GM18519 (cell line): ENCODE results near the gene PKIG.
"Not testable (repeated sequence)": the region's sequence is repeated elsewhere in the genome, so short reads cannot be mapped to it uniquely, and the experiment has no call there.

Experiments used
- ATAC-seq: cut with Tn5 transposase; IDR thresholded peaks from one replicate; pipeline ENCODE4 v1.9.1; 2021; ENCODE audit warnings: mild to moderate bottlenecking, moderate library complexity; ENCODE audit not compliant: unreplicated experiment, low FRiP score

The PKIG gene

DNA sequence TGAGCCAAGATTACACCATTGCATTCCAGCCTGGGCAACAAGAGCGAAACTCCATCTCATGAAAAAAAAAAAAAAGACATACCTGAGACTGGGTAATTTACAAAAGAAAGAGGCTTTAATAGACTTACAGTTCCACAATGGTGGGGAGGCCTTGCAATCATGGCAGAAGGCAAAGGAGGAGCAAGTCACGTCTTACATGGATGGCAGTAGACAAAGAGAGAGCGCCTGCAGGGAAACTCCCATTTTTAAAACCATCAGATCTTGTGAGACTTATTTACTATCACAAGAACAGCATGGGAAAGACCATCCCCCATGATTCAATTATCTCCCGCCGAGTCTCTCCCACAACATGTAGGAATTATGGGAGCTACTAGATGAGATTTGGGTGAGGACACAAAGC, 71.8 kb downstream of the PKIG start:
- ATAC-seq = not testable (repeated sequence)

DNA sequence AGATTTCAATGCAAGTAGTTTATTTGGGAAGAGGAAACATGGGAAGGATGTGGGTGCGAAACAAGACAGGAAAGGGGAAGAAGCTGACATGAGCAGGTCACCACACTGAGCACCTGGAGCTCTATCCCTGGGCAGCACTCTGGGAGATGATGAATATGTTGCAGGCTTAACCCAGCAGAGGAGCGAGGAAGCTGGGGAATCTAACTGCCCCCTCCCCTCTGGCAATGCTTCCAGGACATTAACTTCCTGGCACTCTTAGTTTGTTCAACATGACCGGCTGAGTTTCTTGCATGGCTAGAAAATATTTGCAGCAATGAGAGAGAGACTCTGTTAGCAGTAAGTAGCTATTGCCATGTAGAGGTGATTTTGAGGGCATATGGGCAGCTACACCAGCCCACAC, 74.1 kb downstream of the PKIG start:
- ATAC-seq = no peak

DNA sequence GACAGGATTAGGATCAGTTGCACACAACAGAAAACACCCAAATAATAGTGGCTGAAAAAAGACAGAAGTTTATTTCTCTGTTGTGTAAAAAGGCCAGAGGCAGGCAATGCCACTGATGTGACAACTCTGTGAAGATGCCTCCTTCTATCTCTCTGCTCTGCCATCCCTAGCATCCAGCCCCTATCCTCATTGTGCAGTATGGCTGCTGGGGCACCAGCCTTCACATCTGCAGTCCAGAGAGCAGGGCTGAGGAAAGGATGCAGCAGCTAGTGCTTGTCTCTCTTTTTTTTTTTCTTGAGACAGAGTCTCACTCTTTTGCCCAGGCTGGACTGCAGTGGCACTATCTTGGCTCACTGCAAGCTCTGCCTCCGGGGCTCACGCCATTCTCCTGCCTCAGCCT, 75.5 kb downstream of the PKIG start:
- ATAC-seq = no peak

GRCh38 chr20:44658810-44659209, 76.4 kb downstream of the PKIG start:
- no peak for ATAC-seq

- ATAC-seq = no peak
These were observed 77.6 kb downstream of the PKIG start for GRCh38 chr20:44659931-44660330.

DNA sequence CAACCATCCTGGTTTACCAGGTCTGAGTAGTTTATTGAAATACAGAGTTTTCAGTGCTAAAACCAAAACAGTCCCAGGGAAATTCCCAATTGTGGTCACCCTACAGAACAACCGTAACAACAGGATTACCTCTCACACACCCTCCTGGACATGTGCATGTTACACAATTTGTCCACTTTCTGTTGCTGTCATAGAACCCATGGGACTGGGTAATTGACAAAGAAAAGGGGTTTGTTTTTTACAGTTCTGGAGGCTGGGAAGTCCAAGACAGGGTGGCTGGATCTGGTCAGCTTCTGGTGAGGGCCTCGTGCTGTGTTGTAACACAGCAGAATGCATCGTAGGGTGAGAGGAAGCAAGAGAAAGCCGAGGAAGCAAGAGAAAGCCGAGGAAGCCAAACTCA, 78.2 kb downstream of the PKIG start:
- ATAC-seq = no peak

GRCh38 chr20:44662261-44662660, 79.9 kb downstream of the PKIG start:
- no peak for ATAC-seq

- no peak for ATAC-seq
These were observed 81.8 kb downstream of the PKIG start for GRCh38 chr20:44664131-44664530.

DNA sequence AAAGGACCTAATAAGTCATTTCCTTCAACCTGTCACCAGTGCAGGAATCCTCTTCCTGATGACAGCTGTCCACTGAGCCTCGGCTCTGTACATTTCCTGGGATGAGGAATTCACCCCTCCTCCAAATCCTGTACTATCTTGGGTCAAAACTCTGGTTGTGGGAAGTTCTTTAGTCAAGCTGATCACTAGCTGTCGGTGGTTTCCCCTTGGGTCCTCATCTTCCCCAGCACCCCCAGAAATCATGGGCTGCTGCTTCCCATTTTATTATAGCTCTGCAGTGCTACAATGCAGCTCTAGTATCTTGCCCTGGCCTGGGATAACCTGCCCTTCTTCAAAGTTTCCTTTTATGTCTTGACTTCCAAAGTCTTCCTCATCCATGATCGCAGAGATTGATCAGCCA, 83.7 kb downstream of the PKIG start:
- ATAC-seq = no peak
